BLaER1 (cell line): Measurements from ENCODE around the gene SHROOM1.

Experiments used
- H3K27ac ChIP-seq: shearing (Covaris generic); formaldehyde crosslinking; 2 replicates; pipeline ENCODE4 v1.8.1; 2022
- H3K27me3 ChIP-seq: shearing (Covaris generic); formaldehyde crosslinking; 2 replicates; pipeline ENCODE4 v1.8.1; 2022
- H3K36me3 ChIP-seq: shearing (Covaris generic); formaldehyde crosslinking; 2 replicates; pipeline ENCODE4 v1.8.1; 2022
- H3K4me1 ChIP-seq: shearing (Covaris generic); formaldehyde crosslinking; 2 replicates; pipeline ENCODE4 v1.8.1; 2022
- H3K4me2 ChIP-seq: shearing (Covaris generic); formaldehyde crosslinking; 2 replicates; pipeline ENCODE4 v1.8.1; 2022
- H3K4me3 ChIP-seq: shearing (Covaris generic); formaldehyde crosslinking; 2 replicates; pipeline ENCODE4 v1.8.1; 2022
- H3K9ac ChIP-seq: shearing (Covaris generic); formaldehyde crosslinking; 2 replicates; pipeline ENCODE4 v1.8.1; 2022
- H3K9me3 ChIP-seq: shearing (Covaris generic); formaldehyde crosslinking; 2 replicates; pipeline ENCODE4 v1.8.1; 2022
- H4K20me1 ChIP-seq: shearing (Covaris generic); formaldehyde crosslinking; 2 replicates; pipeline ENCODE4 v1.8.1; 2022
- Cebpa-rat ChIP-seq: shearing (Covaris generic); IDR thresholded peaks from 2 replicates; pipeline ENCODE4 v1.8.1; 2022

Gene SHROOM1

DNA sequence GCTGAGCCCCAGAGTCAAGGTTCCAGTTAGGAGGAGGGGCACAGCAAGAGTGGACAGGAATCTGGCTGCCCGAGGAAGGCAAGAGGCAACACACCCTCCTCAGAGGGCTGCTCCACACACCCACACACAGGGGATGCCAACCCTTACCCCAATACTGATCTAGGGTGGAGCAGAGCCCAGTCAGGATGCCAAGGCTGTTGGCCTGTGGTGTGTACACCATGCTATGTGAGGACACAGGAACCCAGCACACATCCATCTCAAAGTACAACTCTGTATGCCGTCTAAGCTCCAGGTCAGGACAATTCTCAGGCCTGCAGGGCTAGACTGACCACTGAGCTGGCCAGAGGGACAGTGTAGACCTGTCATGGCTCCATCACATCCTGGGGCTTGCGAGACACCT is 56.0 kb downstream of the SHROOM1 start:
- Histone ChIP-seq H3K27ac (no peak overlapping the region), H3K27me3 (peaks cover 48% of the 10 kb centered on the region), H3K4me3 (no peak overlapping the region), H3K36me3 (no peaks in the 10 kb centered on the region), H3K9ac (no peak overlapping the region), H3K4me1 (peaks cover 29% of the 10 kb centered on the region), H3K4me2 (no peak overlapping the region), H3K9me3 (no peaks in the 10 kb centered on the region), H4K20me1 (0 out of 2 replicates have a peak, but pooled peaks cover 29% of the 10 kb centered on the region)
- TF ChIP-seq Cebpa-rat, result no peak

DNA sequence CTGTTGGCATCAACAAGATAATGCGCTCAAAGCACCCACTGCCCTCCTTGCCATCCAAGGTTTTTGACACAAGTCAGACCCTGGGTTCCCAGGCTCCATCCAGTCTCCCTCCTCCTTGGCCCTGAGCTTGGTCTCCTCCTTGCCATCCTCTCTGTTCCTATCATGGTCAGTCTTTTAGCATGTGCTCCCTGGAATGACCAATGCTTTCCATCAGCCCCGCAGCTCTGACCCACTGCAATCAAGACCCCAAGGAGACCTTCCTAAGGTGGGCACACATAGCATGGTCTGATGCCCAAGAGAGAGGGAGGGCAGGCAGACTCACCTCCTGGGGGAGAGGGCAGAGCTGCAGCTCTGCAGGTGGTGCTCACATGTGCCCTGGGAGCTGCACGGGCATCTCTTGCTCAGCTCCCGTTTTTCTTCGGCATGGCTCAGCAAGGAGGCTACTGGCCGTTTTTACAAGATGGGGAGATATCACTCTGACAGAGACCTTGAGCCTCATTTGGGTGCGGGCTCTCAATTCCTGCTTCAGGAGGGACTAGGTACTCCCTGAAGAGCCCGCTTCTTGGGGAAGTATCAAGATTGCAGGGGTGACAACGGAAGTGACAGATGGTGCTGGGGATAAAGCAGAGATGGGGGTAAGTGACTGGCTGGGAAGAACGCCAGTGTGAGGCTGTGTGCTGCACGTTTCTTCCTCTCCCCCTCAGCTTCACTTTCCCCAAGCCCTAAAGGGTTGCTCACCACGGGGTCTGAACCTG is 56.7 kb downstream of the SHROOM1 start:
- Histone ChIP-seq H4K20me1 (0 out of 2 replicates have a peak, but pooled peaks cover 29% of the 10 kb centered on the region), H3K9me3 (no peaks in the 10 kb centered on the region), H3K4me1 (peaks cover 29% of the 10 kb centered on the region), H3K4me2 (no peak overlapping the region), H3K9ac (no peak overlapping the region), H3K36me3 (no peaks in the 10 kb centered on the region), H3K4me3 (no peak overlapping the region), H3K27me3 (peaks cover 42% of the 10 kb centered on the region), H3K27ac (no peak overlapping the region)
- TF ChIP-seq Cebpa-rat, result no peak

DNA sequence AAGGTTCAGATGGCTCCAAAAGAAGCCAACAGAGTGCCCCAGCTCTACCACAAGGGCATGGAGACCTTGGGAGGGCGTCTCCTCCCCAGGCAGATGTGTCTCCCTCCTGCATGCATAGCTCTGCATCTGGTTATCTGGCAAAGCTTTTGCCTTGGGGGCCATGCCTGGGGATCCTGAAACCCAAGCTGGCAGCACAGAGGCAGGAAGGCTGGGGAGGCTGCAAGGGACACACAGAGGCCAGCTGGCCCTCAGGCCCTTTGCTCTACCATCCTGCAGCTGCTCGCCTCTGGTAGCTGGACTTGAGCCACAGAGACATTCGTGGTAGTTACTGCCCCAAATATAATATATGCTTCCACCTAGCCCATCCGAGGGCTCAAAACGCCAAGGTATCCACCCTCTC is 57.3 kb downstream of the SHROOM1 start:
- Histone ChIP-seq H3K4me3 (no peak overlapping the region), H3K4me1 (peaks cover 29% of the 10 kb centered on the region), H4K20me1 (0 out of 2 replicates have a peak, but pooled peaks cover 29% of the 10 kb centered on the region), H3K9ac (no peak overlapping the region), H3K27me3 (peaks cover 35% of the 10 kb centered on the region), H3K9me3 (no peaks in the 10 kb centered on the region), H3K4me2 (no peak overlapping the region), H3K36me3 (no peaks in the 10 kb centered on the region), H3K27ac (no peak overlapping the region)
- TF ChIP-seq Cebpa-rat, result no peak

DNA sequence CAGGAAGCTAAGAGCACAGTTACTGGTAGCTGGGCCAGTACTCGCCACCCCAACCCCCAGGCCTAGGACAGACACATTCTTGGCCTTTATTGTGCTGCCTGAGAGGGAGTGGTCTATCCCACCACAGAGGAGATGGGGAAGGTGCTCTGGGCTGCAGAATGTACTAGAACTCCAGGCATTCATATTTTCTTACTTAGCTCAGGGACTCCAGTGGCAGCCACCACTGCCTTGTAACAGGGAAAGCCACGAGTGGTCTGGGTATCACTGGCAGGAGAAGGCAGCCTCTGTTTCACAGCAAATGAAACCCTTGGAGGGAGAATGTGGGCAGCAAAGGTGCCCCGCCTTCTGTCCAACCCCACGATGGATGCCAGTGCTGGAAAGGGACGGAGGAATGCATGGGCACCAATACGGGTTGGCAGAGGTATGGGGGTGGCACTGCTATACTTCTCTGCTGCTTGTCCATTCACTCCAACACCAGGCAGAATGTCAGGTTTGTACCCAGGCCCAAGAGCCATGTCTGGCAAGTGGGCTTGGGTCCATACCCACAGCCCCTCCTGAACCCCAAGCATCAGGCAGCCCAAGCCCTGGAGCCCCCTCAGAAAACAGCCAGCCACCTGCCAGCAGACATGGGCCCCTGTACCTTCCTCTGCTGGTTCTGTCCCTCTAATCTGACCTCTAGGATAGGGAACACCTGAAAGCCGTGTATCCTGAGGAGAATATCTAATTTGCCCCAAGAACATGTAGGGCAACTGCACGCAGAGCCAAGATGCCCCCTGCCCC is 58.0 kb downstream of the SHROOM1 start:
- no peak for TF ChIP-seq Cebpa-rat
- H3K4me2 ChIP-seq, result no peak overlapping the region
- H3K27me3 ChIP-seq, result peaks cover 29% of the 10 kb centered on the region

More for the DNA sequence above, 58.0 kb downstream of the SHROOM1 start:
- H3K9ac ChIP-seq, result no peak overlapping the region
- 0 out of 2 replicates have a peak, but pooled peaks cover 29% of the 10 kb centered on the region for H4K20me1 ChIP-seq
- H3K36me3 ChIP-seq, result no peaks in the 10 kb centered on the region
- H3K4me1 ChIP-seq, result peaks cover 25% of the 10 kb centered on the region
- H3K27ac ChIP-seq, result no peak overlapping the region
- no peaks in the 10 kb centered on the region for H3K9me3 ChIP-seq
- no peak overlapping the region for H3K4me3 ChIP-seq
